ENCODE measurements around the gene SOX12.
A peak's percentile ranks its signal among the peaks of the same experiment; 100 is the strongest.

Gene SOX12

GRCh38 chr20:290084-290831 is 35.1 kb upstream of the SOX12 start, which contains the start of gene C20orf96:
Gene C20orf96 (minus strand): TSS chr20:290750. CDS start chr20:290610, 140 bp downstream.
- H3K9ac ChIP-seq (ENCODE audit: low read depth, low read length): peak within 1 kb of the TSS; percentile 87
- no peaks in the 10 kb centered on the region for H3K9me3 ChIP-seq (replicated peaks; ENCODE audit: low read length)
- H3K4me1 ChIP-seq (ENCODE audit: control insufficient read depth, insufficient read depth, low read length): peaks cover 21% of the 10 kb centered on the region
- H3K27me3 ChIP-seq (ENCODE audit: control insufficient read depth, insufficient read depth, low read length): no peaks in the 10 kb centered on the region
- H3K4me2 ChIP-seq (ENCODE audit: low read length): peak within 1 kb of the TSS; percentile 88
- no peaks in the 10 kb centered on the region for H3K36me3 ChIP-seq (ENCODE audit: insufficient read depth, low read length)
- peak within 1 kb of the TSS; percentile 92 for H3K4me3 ChIP-seq (ENCODE audit: low read length)

DNA sequence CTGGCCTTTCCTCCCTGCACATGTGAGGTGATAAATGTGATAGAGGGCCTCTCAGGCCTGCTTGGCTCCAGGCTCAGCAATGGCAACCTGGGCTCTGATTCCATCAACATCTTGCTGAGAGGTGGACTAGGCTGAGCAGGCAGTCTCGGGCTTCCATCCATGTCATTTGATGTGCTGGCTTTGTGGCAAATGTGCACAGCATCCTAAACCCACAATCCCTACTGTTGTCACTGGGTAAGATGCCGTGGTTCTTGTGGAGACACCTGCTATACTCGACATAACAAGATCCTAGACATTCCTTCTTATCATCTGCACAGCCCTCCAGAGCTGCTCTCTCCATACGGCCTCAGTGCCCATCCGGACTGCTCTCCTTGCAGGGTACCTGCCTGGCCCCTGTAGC is 30.8 kb upstream of the SOX12 start:
- no peaks in the 10 kb centered on the region for H3K27me3 ChIP-seq (ENCODE audit: control insufficient read depth, insufficient read depth, low read length)
- no peak overlapping the region for H3K4me2 ChIP-seq (ENCODE audit: low read length)
- peaks cover 29% of the 10 kb centered on the region for H3K4me1 ChIP-seq (ENCODE audit: control insufficient read depth, insufficient read depth, low read length)
- no peak overlapping the region for H3K9ac ChIP-seq (ENCODE audit: low read depth, low read length)
- H3K9me3 ChIP-seq (replicated peaks; ENCODE audit: low read length): no peaks in the 10 kb centered on the region
- no peak overlapping the region for H3K4me3 ChIP-seq (ENCODE audit: low read length)
- no peaks in the 10 kb centered on the region for H3K36me3 ChIP-seq (ENCODE audit: insufficient read depth, low read length)

- H3K9ac ChIP-seq (ENCODE audit: low read depth, low read length): no peak overlapping the region
- no peaks in the 10 kb centered on the region for H3K27me3 ChIP-seq (ENCODE audit: control insufficient read depth, insufficient read depth, low read length)
- no peak overlapping the region for H3K4me2 ChIP-seq (ENCODE audit: low read length)
- no peak overlapping the region for H3K4me3 ChIP-seq (ENCODE audit: low read length)
- peaks cover 31% of the 10 kb centered on the region for H3K4me1 ChIP-seq (ENCODE audit: control insufficient read depth, insufficient read depth, low read length)
- H3K36me3 ChIP-seq (ENCODE audit: insufficient read depth, low read length): no peaks in the 10 kb centered on the region
- H3K9me3 ChIP-seq (replicated peaks; ENCODE audit: low read length): no peaks in the 10 kb centered on the region
Measured at GRCh38 chr20:295804-296203, 29.5 kb upstream of the SOX12 start.

DNA sequence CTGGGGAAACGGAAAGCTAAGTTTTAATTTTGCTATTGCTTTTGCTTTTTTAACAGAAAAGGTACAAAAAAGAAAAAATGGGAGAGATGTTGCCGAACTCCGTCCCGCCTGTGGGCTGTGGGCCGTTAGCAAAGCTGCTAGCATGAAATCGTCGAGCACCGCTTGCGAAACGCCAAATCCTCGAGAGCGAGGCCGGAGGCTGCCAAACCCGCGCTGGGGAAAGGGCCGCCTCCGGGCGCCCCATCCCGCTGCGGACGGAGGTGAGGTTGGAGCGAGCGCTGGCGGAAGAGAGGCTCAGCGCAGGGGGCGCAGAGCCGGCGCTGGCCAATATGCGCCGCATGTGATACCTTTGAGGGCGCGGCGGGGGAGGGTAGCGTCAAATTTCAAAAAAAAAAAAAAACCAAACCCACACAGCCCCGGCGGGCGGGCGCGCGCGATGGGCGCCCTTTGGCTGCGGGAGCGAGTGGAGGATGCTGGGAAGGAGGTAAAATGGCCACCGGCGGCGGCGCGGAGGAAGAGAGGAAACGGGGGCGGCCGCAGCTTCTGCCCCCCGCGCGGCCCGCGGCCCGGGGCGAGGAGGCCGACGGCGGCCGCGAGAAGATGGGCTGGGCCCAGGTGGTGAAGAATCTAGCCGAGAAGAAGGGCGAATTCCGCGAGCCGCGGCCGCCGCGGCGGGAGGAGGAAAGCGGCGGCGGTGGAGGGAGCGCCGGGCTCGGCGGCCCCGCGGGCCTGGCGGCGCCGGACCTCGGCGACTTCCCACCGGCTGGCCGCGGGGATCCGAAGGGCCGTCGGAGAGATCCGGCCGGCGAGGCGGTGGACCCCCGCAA is 28.0 kb upstream of the SOX12 start, which contains the start of gene ZCCHC3:
ZCCHC3 (plus strand) TSS at position 473 of the 827 bp plus-strand sequence; CDS start at position 490, 17 bp downstream.
- Histone ChIP-seq H3K9ac (ENCODE audit: low read depth, low read length) (peak within 1 kb of the TSS; percentile 96), H3K9me3 (replicated peaks; ENCODE audit: low read length) (no peaks in the 10 kb centered on the region), H3K4me3 (ENCODE audit: low read length) (peak within 1 kb of the TSS; percentile 75), H3K4me2 (ENCODE audit: low read length) (peak within 1 kb of the TSS; percentile 93), H3K36me3 (ENCODE audit: insufficient read depth, low read length) (peaks cover 2% of the 10 kb centered on the region), H3K4me1 (ENCODE audit: control insufficient read depth, insufficient read depth, low read length) (peaks cover 20% of the 10 kb centered on the region), H3K27me3 (ENCODE audit: control insufficient read depth, insufficient read depth, low read length) (no peaks in the 10 kb centered on the region)

- H3K4me2 ChIP-seq (ENCODE audit: low read length): peak overlapping the region; percentile 93
- H3K9me3 ChIP-seq (replicated peaks; ENCODE audit: low read length): no peaks in the 10 kb centered on the region
- H3K9ac ChIP-seq (ENCODE audit: low read depth, low read length): peak overlapping the region; percentile 96
- H3K36me3 ChIP-seq (ENCODE audit: insufficient read depth, low read length): peaks cover 3% of the 10 kb centered on the region
- H3K27me3 ChIP-seq (ENCODE audit: control insufficient read depth, insufficient read depth, low read length): no peaks in the 10 kb centered on the region
- H3K4me3 ChIP-seq (ENCODE audit: low read length): peak overlapping the region; percentile 75
- peaks cover 20% of the 10 kb centered on the region for H3K4me1 ChIP-seq (ENCODE audit: control insufficient read depth, insufficient read depth, low read length)
Measured at GRCh38 chr20:297925-298775, 27.2 kb upstream of the SOX12 start.

DNA sequence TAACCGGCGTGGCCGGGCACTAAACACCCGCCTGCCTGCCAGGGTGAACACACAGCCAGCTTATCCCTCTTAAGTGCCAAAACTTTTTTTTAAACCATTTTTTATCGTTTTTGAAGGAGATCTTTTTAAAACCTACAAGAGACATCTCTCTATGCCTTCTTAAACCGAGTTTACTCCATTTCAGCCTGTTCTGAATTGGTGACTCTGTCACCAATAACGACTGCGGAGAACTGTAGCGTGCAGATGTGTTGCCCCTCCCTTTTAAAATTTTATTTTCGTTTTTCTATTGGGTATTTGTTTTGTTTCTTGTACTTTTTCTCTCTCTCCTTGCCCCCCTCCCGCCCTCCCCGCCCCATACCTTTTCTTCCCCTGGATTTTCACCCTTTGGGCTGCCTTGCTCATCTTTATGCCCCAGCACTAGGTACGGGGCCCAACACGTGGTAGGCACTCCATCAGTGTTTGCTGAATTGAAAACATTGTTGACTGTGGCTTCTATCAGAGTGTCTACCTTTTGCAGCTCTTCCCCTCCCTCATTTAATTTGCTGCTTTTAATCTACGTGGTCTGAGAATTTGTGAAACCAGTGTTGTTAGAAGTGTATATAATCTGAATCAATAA is 26.5 kb upstream of the SOX12 start:
- Histone ChIP-seq H3K27me3 (ENCODE audit: control insufficient read depth, insufficient read depth, low read length) (no peaks in the 10 kb centered on the region), H3K4me2 (ENCODE audit: low read length) (peak overlapping the region; percentile 93), H3K36me3 (ENCODE audit: insufficient read depth, low read length) (peaks cover 3% of the 10 kb centered on the region), H3K4me1 (ENCODE audit: control insufficient read depth, insufficient read depth, low read length) (peaks cover 20% of the 10 kb centered on the region), H3K9ac (ENCODE audit: low read depth, low read length) (peak overlapping the region; percentile 96), H3K4me3 (ENCODE audit: low read length) (peak overlapping the region; percentile 75), H3K9me3 (replicated peaks; ENCODE audit: low read length) (no peaks in the 10 kb centered on the region)

DNA sequence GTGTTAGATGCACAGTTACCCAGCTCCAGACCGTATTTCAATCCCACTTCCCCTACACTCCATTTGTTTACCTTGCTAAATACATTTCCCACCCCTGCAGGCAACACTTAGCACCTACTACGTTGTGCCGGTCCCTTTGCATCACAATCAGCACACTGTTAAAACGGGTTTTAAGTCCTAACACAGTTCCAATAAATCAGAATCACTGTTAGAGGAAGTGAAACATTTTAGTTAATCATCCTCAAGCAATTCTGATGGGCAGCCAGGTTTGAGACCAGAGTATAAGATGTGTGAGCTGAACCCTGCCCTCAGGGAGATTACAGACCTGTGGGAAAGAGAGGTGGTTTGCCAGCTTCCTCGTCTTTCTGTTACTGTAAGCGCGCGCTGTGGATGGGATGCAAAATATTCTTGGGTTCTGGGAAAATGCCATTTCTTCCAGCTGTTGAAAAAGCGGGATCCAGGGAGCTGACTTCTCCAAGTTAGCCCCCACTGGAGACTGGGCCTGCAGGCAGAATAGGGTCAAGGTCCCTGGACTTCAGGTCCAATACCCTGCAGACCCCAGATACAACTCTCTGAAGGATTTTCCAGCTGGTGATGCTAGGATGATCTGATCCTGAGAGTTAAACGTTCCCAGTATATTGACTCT is 24.9 kb upstream of the SOX12 start:
- Histone ChIP-seq H3K9me3 (replicated peaks; ENCODE audit: low read length) (no peaks in the 10 kb centered on the region), H3K36me3 (ENCODE audit: insufficient read depth, low read length) (peaks cover 3% of the 10 kb centered on the region), H3K4me2 (ENCODE audit: low read length) (peak overlapping the region; percentile 93), H3K9ac (ENCODE audit: low read depth, low read length) (no peak overlapping the region), H3K4me1 (ENCODE audit: control insufficient read depth, insufficient read depth, low read length) (peaks cover 20% of the 10 kb centered on the region), H3K27me3 (ENCODE audit: control insufficient read depth, insufficient read depth, low read length) (no peaks in the 10 kb centered on the region), H3K4me3 (ENCODE audit: low read length) (peak overlapping the region; percentile 75)

DNA sequence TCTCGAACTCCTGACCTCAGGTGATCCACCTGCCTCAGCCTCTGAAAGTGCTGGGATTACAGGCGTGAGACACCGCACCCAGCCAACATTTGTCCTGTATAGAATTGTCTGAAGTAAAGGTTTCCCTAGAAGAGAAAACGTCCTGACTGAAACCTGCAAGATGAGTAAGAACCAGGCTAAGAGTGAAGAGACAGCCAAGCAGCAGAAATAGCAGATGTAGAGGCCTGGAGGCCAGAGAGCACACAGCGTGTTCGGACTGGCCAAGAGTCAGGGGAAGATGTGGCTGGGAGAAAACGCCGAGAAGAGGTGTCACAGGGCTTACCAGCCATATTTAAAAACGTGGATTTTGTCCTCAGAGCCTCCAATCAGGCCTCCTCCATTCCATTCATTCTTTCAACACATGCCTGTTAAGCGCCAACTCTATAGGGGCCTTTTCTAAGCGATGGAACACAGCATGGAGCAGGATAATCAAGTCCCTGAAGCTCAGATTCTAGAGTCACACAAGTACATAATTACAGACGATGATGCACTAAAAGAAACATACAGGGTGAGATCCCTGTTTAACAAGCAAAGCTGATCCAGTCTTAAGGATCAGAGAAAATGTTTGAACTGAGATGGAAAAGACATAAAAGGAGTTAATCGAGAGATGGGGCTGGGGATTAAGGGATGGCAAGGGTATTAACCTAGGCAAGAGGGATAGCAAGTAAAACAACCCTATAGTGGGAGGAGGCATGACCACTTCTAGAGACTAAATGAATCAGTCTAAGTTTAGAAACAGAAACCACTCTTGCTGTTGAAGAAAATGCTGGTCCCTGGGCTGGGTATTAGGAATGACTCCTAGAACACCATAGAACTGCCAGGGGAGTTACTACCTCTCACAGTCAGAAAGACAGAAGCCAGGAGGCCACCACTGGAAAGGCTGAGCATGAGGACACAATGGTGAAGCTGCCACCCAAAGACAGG is 23.2 kb upstream of the SOX12 start:
- no peaks in the 10 kb centered on the region for H3K27me3 ChIP-seq (ENCODE audit: control insufficient read depth, insufficient read depth, low read length)
- peaks cover 3% of the 10 kb centered on the region for H3K36me3 ChIP-seq (ENCODE audit: insufficient read depth, low read length)
- no peak overlapping the region for H3K4me3 ChIP-seq (ENCODE audit: low read length)
- H3K9ac ChIP-seq (ENCODE audit: low read depth, low read length): no peak overlapping the region
- no peaks in the 10 kb centered on the region for H3K9me3 ChIP-seq (replicated peaks; ENCODE audit: low read length)
- H3K4me1 ChIP-seq (ENCODE audit: control insufficient read depth, insufficient read depth, low read length): peaks cover 15% of the 10 kb centered on the region
- H3K4me2 ChIP-seq (ENCODE audit: low read length): no peak overlapping the region

GRCh38 chr20:305745-306144 is 19.6 kb upstream of the SOX12 start:
- H3K27me3 ChIP-seq (ENCODE audit: control insufficient read depth, insufficient read depth, low read length): no peaks in the 10 kb centered on the region
- H3K4me3 ChIP-seq (ENCODE audit: low read length): no peak overlapping the region
- H3K9ac ChIP-seq (ENCODE audit: low read depth, low read length): no peak overlapping the region
- no peak overlapping the region for H3K4me2 ChIP-seq (ENCODE audit: low read length)
- H3K9me3 ChIP-seq (replicated peaks; ENCODE audit: low read length): no peaks in the 10 kb centered on the region
- H3K36me3 ChIP-seq (ENCODE audit: insufficient read depth, low read length): peaks cover 3% of the 10 kb centered on the region
- H3K4me1 ChIP-seq (ENCODE audit: control insufficient read depth, insufficient read depth, low read length): peaks cover 13% of the 10 kb centered on the region

Measured in skeletal muscle satellite cell (primary cell).